ENCODE results near the gene CBLL2. TPM values are rescaled to one million over a fixed set of nuclear protein-coding genes. Genes with fewer than 3 reads are reported as not detected.
"Not testable (repeated sequence)": the region's sequence is repeated elsewhere in the genome, so short reads cannot be mapped to it uniquely, and the experiment has no call there.

The CBLL2 gene
- total and polyA plus RNA-seq, 7 donors = not detected

- no peaks in the 10 kb centered on the region for H3K9me3 ChIP-seq
- intact Hi-C loops (cut with DNase I) = no loop called here
- H3K27me3 ChIP-seq = no peaks in the 10 kb centered on the region
- H3K27ac ChIP-seq = no peak overlapping the region
- no peak overlapping the region for H3K4me3 ChIP-seq
- TF ChIP-seq CTCF (IDR thresholded peaks at IDR 0.05) (no peak), POLR2A (IDR thresholded peaks at IDR 0.05) (no peak), POLR2AphosphoS5 (IDR thresholded peaks at IDR 0.05) (no peak), EP300 (IDR thresholded peaks at IDR 0.05) (no peak)
- H3K36me3 ChIP-seq = no peaks in the 10 kb centered on the region
- no peaks in the 10 kb centered on the region for H3K4me1 ChIP-seq
- DNase-seq = no peak
- WGBS, 2 donors = 52 to 65% methylated on average over 3 of the region's 3 CpGs
These were observed 5.7 kb downstream of the CBLL2 start for GRCh38 chrX:22278375-22278774.

- H3K4me3 ChIP-seq; H3K27me3 ChIP-seq; H3K36me3 ChIP-seq; DNase-seq; H3K4me1 ChIP-seq; H3K9me3 ChIP-seq; H3K27ac ChIP-seq; intact Hi-C loops (cut with DNase I): not testable (repeated sequence)
- WGBS, 2 donors = 92 to 95% methylated on average over 3 of the region's 3 CpGs
These were observed 16.5 kb downstream of the CBLL2 start for GRCh38 chrX:22289209-22289608.

- WGBS, 2 donors = 90 to 91% methylated on average over 2 of the region's 2 CpGs
- DNase-seq = no peak
- H3K27ac ChIP-seq = no peak overlapping the region
- no peak overlapping the region for H3K4me3 ChIP-seq
- no peaks in the 10 kb centered on the region for H3K36me3 ChIP-seq
- no peaks in the 10 kb centered on the region for H3K27me3 ChIP-seq
- H3K4me1 ChIP-seq = peaks cover 0 to 15% (median 6%) of the 10 kb centered on the region in 4 donors
- H3K9me3 ChIP-seq = no peaks in the 10 kb centered on the region
- TF ChIP-seq EP300 (IDR thresholded peaks at IDR 0.05) (no peak), POLR2AphosphoS5 (IDR thresholded peaks at IDR 0.05) (no peak), CTCF (IDR thresholded peaks at IDR 0.05) (no peak), POLR2A (IDR thresholded peaks at IDR 0.05) (no peak)
- intact Hi-C loops (cut with DNase I) = no loop called here
These were observed 24.2 kb downstream of the CBLL2 start for GRCh38 chrX:22296871-22297270.

GRCh38 chrX:22300130-22300529, 27.4 kb downstream of the CBLL2 start:
- Histone ChIP-seq H3K9me3 (no peaks in the 10 kb centered on the region), H3K4me1 (peaks cover 0 to 15% (median 6%) of the 10 kb centered on the region in 4 donors), H3K27ac (peak overlapping the region in 2 of 4 donors; percentile 31 to 66), H3K27me3 (no peaks in the 10 kb centered on the region), H3K36me3 (no peaks in the 10 kb centered on the region), H3K4me3 (no peak overlapping the region)
- DNase-seq = peak; percentile 65
- TF ChIP-seq POLR2AphosphoS5 (IDR thresholded peaks at IDR 0.05) = peak in 2 of 4 donors; percentile 11 to 44
- TF ChIP-seq CTCF (IDR thresholded peaks at IDR 0.05) = no peak
- intact Hi-C loops (cut with DNase I) = no loop called here
- 1 to 3% methylated on average over 2 of the region's 2 CpGs for WGBS, 2 donors

- Histone ChIP-seq H3K36me3 (no peaks in the 10 kb centered on the region), H3K4me3 (no peak overlapping the region), H3K27ac (no peak overlapping the region), H3K27me3 (no peaks in the 10 kb centered on the region), H3K4me1 (no peaks in the 10 kb centered on the region), H3K9me3 (no peaks in the 10 kb centered on the region)
- 70 to 79% methylated on average over 3 of the region's 3 CpGs for WGBS, 2 donors
- DNase-seq = no peak
- intact Hi-C loops (cut with DNase I) = no loop called here
- TF ChIP-seq EP300 (IDR thresholded peaks at IDR 0.05) (no peak), POLR2A (IDR thresholded peaks at IDR 0.05) (no peak), CTCF (IDR thresholded peaks at IDR 0.05) (no peak), POLR2AphosphoS5 (IDR thresholded peaks at IDR 0.05) (no peak)
These were observed 38.1 kb downstream of the CBLL2 start for GRCh38 chrX:22310779-22311178.

Data from sigmoid colon (tissue), 7 donors.